SU-DHL-6 (cell line): ENCODE measurements around the gene RBFOX1.

ENCODE experiments used
- H2AFZ ChIP-seq: fragments of 200-600 bp; sonication (generic); 2 replicates; pipeline ENCODE4 v1.6.1; 2014; ENCODE audit warnings: low read depth, mild to moderate bottlenecking, moderate library complexity, mixed read lengths, antibody characterized with exemption, low read length; ENCODE audit not compliant: severe bottlenecking
- H3F3A ChIP-seq: fragments of 200-600 bp; shearing (Covaris generic); 2 replicates; pipeline ENCODE4 v1.6.0; 2016; ENCODE audit warnings: antibody characterized with exemption, mild to moderate bottlenecking; ENCODE audit not compliant: insufficient read depth
- H3K27ac ChIP-seq: fragments of 200-600 bp; sonication (generic); 2 replicates; pipeline ENCODE4 v1.5.1; 2016; ENCODE audit warnings: low read depth, mild to moderate bottlenecking, low read length, moderate library complexity, mixed read lengths
- H3K27me3 ChIP-seq: fragments of 200-600 bp; sonication (generic), shearing (Covaris generic); 2 replicates; pipeline ENCODE4 v1.6.0; 2014; ENCODE audit warnings: mild to moderate bottlenecking, low read length
- H3K36me3 ChIP-seq: fragments of 200-600 bp; sonication (generic); 2 replicates; pipeline ENCODE4 v1.6.1; 2014; ENCODE audit warnings: mild to moderate bottlenecking, low read length, mixed read lengths
- H3K4me2 ChIP-seq: fragments of 300-600, 200-600 bp; shearing (Covaris generic), sonication (generic); 2 replicates; pipeline ENCODE4 v1.6.0; 2014; ENCODE audit warnings: low read length, low read depth, mild to moderate bottlenecking; ENCODE audit not compliant: poor library complexity, severe bottlenecking
- H3K4me3 ChIP-seq: fragments of 200-600 bp; sonication (generic); 2 replicates; pipeline ENCODE4 v1.5.1; 2014; ENCODE audit warnings: antibody characterized with exemption, low read length, mild to moderate bottlenecking, mixed read lengths; ENCODE audit not compliant: insufficient read depth, poor library complexity, severe bottlenecking
- H3K79me2 ChIP-seq: fragments of 200-600 bp; sonication (generic); 2 replicates; pipeline ENCODE4 v1.6.1; 2014; ENCODE audit warnings: mild to moderate bottlenecking, low read length, moderate library complexity; ENCODE audit not compliant: insufficient read depth
- H3K9ac ChIP-seq: fragments of 200-600 bp; sonication (generic); 2 replicates; pipeline ENCODE4 v1.7.0; 2014; ENCODE audit warnings: mild to moderate bottlenecking, low read length
- H3K9me2 ChIP-seq: fragments of 200-600 bp; sonication (generic); replicated peaks from 2 replicates; pipeline ENCODE4 v1.6.1; 2014; ENCODE audit warnings: low read length; ENCODE audit not compliant: insufficient read depth
- H3K9me3 ChIP-seq: fragments of 200-600 bp; sonication (generic); 2 replicates; pipeline ENCODE4 v1.6.1; 2014; ENCODE audit warnings: low read length, mixed read lengths; ENCODE audit not compliant: insufficient read depth
- H4K20me1 ChIP-seq: fragments of 200-600 bp; sonication (generic); 2 replicates; pipeline ENCODE4 v1.6.1; 2014; ENCODE audit warnings: low read depth, mild to moderate bottlenecking, antibody characterized with exemption, low read length, moderate library complexity, mixed read lengths
- CTCF ChIP-seq: fragments of 200-600 bp; sonication (generic); IDR thresholded peaks from one replicate; pipeline ENCODE4 v1.5.1; 2017; ENCODE audit warnings: antibody characterized with exemption, mild to moderate bottlenecking, low read length, moderate library complexity; ENCODE audit not compliant: insufficient read depth, poor library complexity, severe bottlenecking
- EZH2phosphoT487 ChIP-seq: fragments of 200-600 bp; sonication (generic), shearing (Covaris generic); conservative IDR thresholded peaks from 2 replicates; pipeline ENCODE4 v1.6.1; 2018; ENCODE audit warnings: mild to moderate bottlenecking, antibody characterized with exemption, low read length, moderate library complexity, mixed read lengths

RBFOX1 gene

GRCh38 chr16:7372095-7372494 lies 39.5 kb downstream of the RBFOX1 start:
- no peak overlapping the region for H3K4me3 ChIP-seq
- TF ChIP-seq EZH2phosphoT487: no peak
- TF ChIP-seq CTCF: no peak
- H3K36me3 ChIP-seq: no peaks in the 10 kb centered on the region
- H3K9ac ChIP-seq: no peak overlapping the region
- H3K9me3 ChIP-seq: no peaks in the 10 kb centered on the region
- no peaks in the 10 kb centered on the region for H3K79me2 ChIP-seq
- H4K20me1 ChIP-seq: no peaks in the 10 kb centered on the region
- no peak overlapping the region for H2AFZ ChIP-seq
- no peak overlapping the region for H3K4me2 ChIP-seq
- no peaks in the 10 kb centered on the region for H3K9me2 ChIP-seq
- no peaks in the 10 kb centered on the region for H3K27me3 ChIP-seq
- H3K27ac ChIP-seq: no peak overlapping the region
- no peaks in the 10 kb centered on the region for H3F3A ChIP-seq

- no peaks in the 10 kb centered on the region for H3K27me3 ChIP-seq
- no peak overlapping the region for H3K9ac ChIP-seq
- H3K9me3 ChIP-seq: no peaks in the 10 kb centered on the region
- no peak overlapping the region for H2AFZ ChIP-seq
- TF ChIP-seq EZH2phosphoT487 (no peak), CTCF (no peak)
- H3K4me2 ChIP-seq: no peak overlapping the region
- no peak overlapping the region for H3K4me3 ChIP-seq
- no peaks in the 10 kb centered on the region for H3K9me2 ChIP-seq
- H4K20me1 ChIP-seq: no peaks in the 10 kb centered on the region
- no peaks in the 10 kb centered on the region for H3K79me2 ChIP-seq
- H3K27ac ChIP-seq: no peak overlapping the region
- H3F3A ChIP-seq: no peaks in the 10 kb centered on the region
- H3K36me3 ChIP-seq: no peaks in the 10 kb centered on the region
Measured at GRCh38 chr16:7373776-7374175, 41.1 kb downstream of the RBFOX1 start.

DNA sequence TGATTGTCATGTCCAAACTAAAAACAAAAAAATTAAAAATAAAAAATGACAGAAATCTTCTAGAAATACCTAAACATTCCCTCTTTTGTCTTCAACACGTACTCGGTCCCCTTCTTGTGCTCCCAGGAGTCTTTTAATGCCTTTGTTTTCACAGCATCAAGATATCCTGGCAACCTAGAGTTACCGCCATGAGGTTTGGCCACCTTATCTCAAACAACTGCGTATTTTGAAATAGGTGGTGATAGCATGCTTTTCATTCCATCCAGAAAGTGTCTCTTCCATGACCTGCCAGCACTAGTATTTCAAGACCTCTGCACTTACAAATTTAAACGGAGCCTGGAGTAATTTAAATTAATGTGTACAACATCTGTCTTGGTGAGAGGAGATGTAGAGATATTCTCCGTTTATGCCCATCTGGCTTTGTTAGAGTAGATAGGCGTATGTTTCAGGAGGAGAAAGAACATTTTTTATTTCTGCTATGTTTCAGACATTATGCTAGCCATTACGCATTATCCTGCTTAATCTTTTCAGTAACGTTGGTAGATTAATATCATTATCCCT lies 42.0 kb downstream of the RBFOX1 start:
- Histone ChIP-seq H3K27me3 (no peaks in the 10 kb centered on the region), H3K9ac (no peak overlapping the region), H2AFZ (no peak overlapping the region), H3K36me3 (no peaks in the 10 kb centered on the region), H4K20me1 (no peaks in the 10 kb centered on the region), H3K27ac (no peak overlapping the region), H3K4me2 (no peak overlapping the region), H3K79me2 (no peaks in the 10 kb centered on the region), H3K4me3 (no peak overlapping the region), H3K9me2 (no peaks in the 10 kb centered on the region), H3K9me3 (no peaks in the 10 kb centered on the region), H3F3A (no peaks in the 10 kb centered on the region)
- TF ChIP-seq CTCF: no peak
- TF ChIP-seq EZH2phosphoT487: no peak
